ENCODE measurements around the gene AK8.

The AK8 gene

GRCh38 chr9:132881826-132882225 is 3.7 kb upstream of the AK8 start:
- TF ChIP-seq EZH2phosphoT487 (IDR thresholded peaks at IDR 0.05; ENCODE audit: borderline replicate concordance) = no peak
- TF ChIP-seq, protein P1, sequence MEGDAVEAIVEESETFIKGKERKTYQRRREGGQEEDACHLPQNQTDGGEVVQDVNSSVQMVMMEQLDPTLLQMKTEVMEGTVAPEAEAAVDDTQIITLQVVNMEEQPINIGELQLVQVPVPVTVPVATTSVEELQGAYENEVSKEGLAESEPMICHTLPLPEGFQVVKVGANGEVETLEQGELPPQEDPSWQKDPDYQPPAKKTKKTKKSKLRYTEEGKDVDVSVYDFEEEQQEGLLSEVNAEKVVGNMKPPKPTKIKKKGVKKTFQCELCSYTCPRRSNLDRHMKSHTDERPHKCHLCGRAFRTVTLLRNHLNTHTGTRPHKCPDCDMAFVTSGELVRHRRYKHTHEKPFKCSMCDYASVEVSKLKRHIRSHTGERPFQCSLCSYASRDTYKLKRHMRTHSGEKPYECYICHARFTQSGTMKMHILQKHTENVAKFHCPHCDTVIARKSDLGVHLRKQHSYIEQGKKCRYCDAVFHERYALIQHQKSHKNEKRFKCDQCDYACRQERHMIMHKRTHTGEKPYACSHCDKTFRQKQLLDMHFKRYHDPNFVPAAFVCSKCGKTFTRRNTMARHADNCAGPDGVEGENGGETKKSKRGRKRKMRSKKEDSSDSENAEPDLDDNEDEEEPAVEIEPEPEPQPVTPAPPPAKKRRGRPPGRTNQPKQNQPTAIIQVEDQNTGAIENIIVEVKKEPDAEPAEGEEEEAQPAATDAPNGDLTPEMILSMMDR (conservative IDR thresholded peaks at IDR 0.05; ENCODE audit: low read length) = no peak
- Histone ChIP-seq H3K9me3 (ENCODE audit: insufficient read depth, low read depth, low read length) (no peaks in the 10 kb centered on the region), H3K4me3 (ENCODE audit: low read length, poor library complexity, severe bottlenecking) (no peak overlapping the region), H3K27me3 (ENCODE audit: insufficient read depth, low read length, poor library complexity, severe bottlenecking) (no peaks in the 10 kb centered on the region), H3K36me3 (ENCODE audit: insufficient read depth, low read length) (no peaks in the 10 kb centered on the region), H4K20me1 (ENCODE audit: insufficient read depth, low read length, poor library complexity, severe bottlenecking) (no peaks in the 10 kb centered on the region), H3K9ac (ENCODE audit: low read depth, low read length, poor library complexity, severe bottlenecking) (peak overlapping the region; percentile 66), H3F3A (ENCODE audit: low read depth) (no peaks in the 10 kb centered on the region), H3K79me2 (ENCODE audit: insufficient read depth, low read length) (peaks cover 12% of the 10 kb centered on the region), H3K4me1 (ENCODE audit: insufficient read depth, low read length, poor library complexity, severe bottlenecking) (peaks cover 81% of the 10 kb centered on the region), H2AFZ (ENCODE audit: low read length) (no peak overlapping the region), H3K9me2 (replicated peaks; ENCODE audit: low read depth, low read length) (no peaks in the 10 kb centered on the region), H3K4me2 (ENCODE audit: low read depth, low read length, poor library complexity, severe bottlenecking) (peak overlapping the region; percentile 55)

GRCh38 chr9:132880324-132880661 is 2.2 kb upstream of the AK8 start:
- Histone ChIP-seq H3K4me2 (ENCODE audit: low read depth, low read length, poor library complexity, severe bottlenecking) (peak overlapping the region; percentile 89), H3K9me2 (replicated peaks; ENCODE audit: low read depth, low read length) (no peaks in the 10 kb centered on the region), H4K20me1 (ENCODE audit: insufficient read depth, low read length, poor library complexity, severe bottlenecking) (no peaks in the 10 kb centered on the region), H3K9me3 (ENCODE audit: insufficient read depth, low read depth, low read length) (no peaks in the 10 kb centered on the region), H3F3A (ENCODE audit: low read depth) (no peaks in the 10 kb centered on the region), H3K27me3 (ENCODE audit: insufficient read depth, low read length, poor library complexity, severe bottlenecking) (no peaks in the 10 kb centered on the region), H3K4me1 (ENCODE audit: insufficient read depth, low read length, poor library complexity, severe bottlenecking) (peaks cover 66% of the 10 kb centered on the region), H3K36me3 (ENCODE audit: insufficient read depth, low read length) (no peaks in the 10 kb centered on the region), H3K4me3 (ENCODE audit: low read length, poor library complexity, severe bottlenecking) (peak overlapping the region; percentile 94), H3K9ac (ENCODE audit: low read depth, low read length, poor library complexity, severe bottlenecking) (peak overlapping the region; percentile 97), H3K79me2 (ENCODE audit: insufficient read depth, low read length) (peaks cover 12% of the 10 kb centered on the region), H2AFZ (ENCODE audit: low read length) (no peak overlapping the region)
- TF ChIP-seq EZH2phosphoT487 (IDR thresholded peaks at IDR 0.05; ENCODE audit: borderline replicate concordance) = no peak
- TF ChIP-seq, protein P1 (conservative IDR thresholded peaks at IDR 0.05; ENCODE audit: low read length) = no peak

DNA sequence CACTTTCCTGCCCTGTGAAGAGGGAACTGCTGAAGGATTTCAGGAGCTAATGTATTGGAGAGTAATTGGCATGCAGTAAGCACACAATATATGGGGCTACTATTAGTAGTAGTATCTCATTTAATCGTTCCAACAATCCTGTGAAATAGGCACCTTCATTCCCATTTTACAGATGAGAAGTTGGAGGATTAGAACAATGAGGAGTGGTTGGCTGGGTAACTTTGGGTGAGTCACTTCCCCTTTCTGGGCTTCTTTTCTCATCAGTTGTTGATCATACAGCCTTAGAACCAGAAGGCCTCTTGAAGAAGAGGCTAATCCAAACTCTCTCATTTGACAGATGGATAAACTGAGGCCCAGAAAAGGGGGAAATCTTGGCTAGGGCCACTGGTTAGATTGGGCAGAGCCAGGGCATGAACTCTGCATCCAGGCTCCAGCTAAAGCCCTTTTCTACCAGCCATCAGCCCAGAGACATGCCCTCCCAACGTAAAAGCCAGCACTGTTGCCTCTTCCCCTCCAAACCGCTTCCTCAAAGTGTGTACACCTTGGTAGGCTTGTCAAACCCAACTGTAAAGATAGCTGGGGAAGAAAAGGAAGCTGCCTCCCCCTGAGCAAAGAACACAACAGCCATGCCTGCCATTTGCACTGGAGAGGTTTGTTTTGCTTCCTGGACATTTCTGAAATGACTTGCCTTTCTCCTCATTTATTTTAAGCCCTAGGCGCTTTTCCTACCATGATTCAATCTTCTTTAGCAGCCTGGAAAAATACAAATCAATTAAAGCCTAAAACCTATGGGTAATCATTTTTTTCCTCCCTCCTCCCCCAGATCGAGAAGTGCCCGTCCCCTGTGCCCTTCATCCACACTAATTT is 1.6 kb upstream of the AK8 start:
- no peaks in the 10 kb centered on the region for H3K36me3 ChIP-seq (ENCODE audit: insufficient read depth, low read length)
- peak overlapping the region; percentile 97 for H3K9ac ChIP-seq (ENCODE audit: low read depth, low read length, poor library complexity, severe bottlenecking)
- H3K79me2 ChIP-seq (ENCODE audit: insufficient read depth, low read length) = peaks cover 12% of the 10 kb centered on the region
- TF ChIP-seq, protein P1 (conservative IDR thresholded peaks at IDR 0.05; ENCODE audit: low read length) = no peak
- TF ChIP-seq EZH2phosphoT487 (IDR thresholded peaks at IDR 0.05; ENCODE audit: borderline replicate concordance) = no peak
- H3K4me1 ChIP-seq (ENCODE audit: insufficient read depth, low read length, poor library complexity, severe bottlenecking) = peaks cover 62% of the 10 kb centered on the region
- H3K4me2 ChIP-seq (ENCODE audit: low read depth, low read length, poor library complexity, severe bottlenecking) = peak overlapping the region; percentile 89
- peak overlapping the region; percentile 94 for H3K4me3 ChIP-seq (ENCODE audit: low read length, poor library complexity, severe bottlenecking)
- H3K9me3 ChIP-seq (ENCODE audit: insufficient read depth, low read depth, low read length) = no peaks in the 10 kb centered on the region
- no peaks in the 10 kb centered on the region for H3K9me2 ChIP-seq (replicated peaks; ENCODE audit: low read depth, low read length)
- no peaks in the 10 kb centered on the region for H3K27me3 ChIP-seq (ENCODE audit: insufficient read depth, low read length, poor library complexity, severe bottlenecking)
- no peak overlapping the region for H2AFZ ChIP-seq (ENCODE audit: low read length)
- H3F3A ChIP-seq (ENCODE audit: low read depth) = no peaks in the 10 kb centered on the region
- no peaks in the 10 kb centered on the region for H4K20me1 ChIP-seq (ENCODE audit: insufficient read depth, low read length, poor library complexity, severe bottlenecking)

Data from Loucy (cell line).